Glutamatergic neuron (in vitro differentiated cells): ENCODE data around the gene ITM2C. TPM values are rescaled to one million over a fixed set of nuclear protein-coding genes. Genes with fewer than 3 reads are reported as not detected.

Source experiments
- DNase-seq: peaks from one replicate; pipeline ENCODE4 v3.0.0; 2022
- H3K27ac Mint-ChIP-seq: one replicate; pipeline ENCODE4 v1.8.0; 2020; ENCODE audit warnings: mild to moderate bottlenecking, mixed read lengths, inconsistent platforms; ENCODE audit not compliant: unreplicated experiment
- H3K27me3 Mint-ChIP-seq: one replicate; pipeline ENCODE4 v1.8.0; 2020; ENCODE audit warnings: mild to moderate bottlenecking, moderate library complexity, mixed read lengths, inconsistent platforms; ENCODE audit not compliant: unreplicated experiment
- H3K36me3 Mint-ChIP-seq: one replicate; pipeline ENCODE4 v1.8.0; 2020; ENCODE audit warnings: mild to moderate bottlenecking, mixed read lengths, inconsistent platforms; ENCODE audit not compliant: unreplicated experiment
- H3K4me1 Mint-ChIP-seq: one replicate; pipeline ENCODE4 v1.8.0; 2020; ENCODE audit warnings: mild to moderate bottlenecking, low read depth, mixed read lengths, inconsistent platforms; ENCODE audit not compliant: unreplicated experiment
- H3K4me3 Mint-ChIP-seq: one replicate; pipeline ENCODE4 v1.8.0; 2020; ENCODE audit warnings: mild to moderate bottlenecking, mixed read lengths, inconsistent platforms; ENCODE audit not compliant: unreplicated experiment
- H3K9me3 Mint-ChIP-seq: one replicate; pipeline ENCODE4 v1.8.0; 2020; ENCODE audit warnings: mild to moderate bottlenecking, moderate library complexity, mixed read lengths, inconsistent platforms; ENCODE audit not compliant: unreplicated experiment
- CTCF ChIP-seq: fragments of 200-600 bp; sonication (generic); IDR thresholded peaks from one replicate; pipeline ENCODE4 v1.5.0; 2021; ENCODE audit not compliant: partially characterized antibody, unreplicated experiment
- total RNA-seq: library from RNA; stranded (reverse); fragmentation: NEBNext Ultra II Directional; extraction: Animal tissue kit (Norgen Biotek cat#: 25700); gene quantifications from one replicate; pipeline ENCODE4 v1.2.1, GENCODE V29; 2021; ENCODE audit not compliant: unreplicated experiment

ITM2C gene
- total RNA-seq, 1 donor from 2014 or later: 72.0 TPM

GRCh38 chr2:230869914-230870543 lies 5.3 kb downstream of the ITM2C start:
- H3K4me1 Mint-ChIP-seq: peaks cover 33% of the 10 kb centered on the region
- peak overlapping the region; percentile 90 for H3K27ac Mint-ChIP-seq
- TF ChIP-seq CTCF: no peak

DNA sequence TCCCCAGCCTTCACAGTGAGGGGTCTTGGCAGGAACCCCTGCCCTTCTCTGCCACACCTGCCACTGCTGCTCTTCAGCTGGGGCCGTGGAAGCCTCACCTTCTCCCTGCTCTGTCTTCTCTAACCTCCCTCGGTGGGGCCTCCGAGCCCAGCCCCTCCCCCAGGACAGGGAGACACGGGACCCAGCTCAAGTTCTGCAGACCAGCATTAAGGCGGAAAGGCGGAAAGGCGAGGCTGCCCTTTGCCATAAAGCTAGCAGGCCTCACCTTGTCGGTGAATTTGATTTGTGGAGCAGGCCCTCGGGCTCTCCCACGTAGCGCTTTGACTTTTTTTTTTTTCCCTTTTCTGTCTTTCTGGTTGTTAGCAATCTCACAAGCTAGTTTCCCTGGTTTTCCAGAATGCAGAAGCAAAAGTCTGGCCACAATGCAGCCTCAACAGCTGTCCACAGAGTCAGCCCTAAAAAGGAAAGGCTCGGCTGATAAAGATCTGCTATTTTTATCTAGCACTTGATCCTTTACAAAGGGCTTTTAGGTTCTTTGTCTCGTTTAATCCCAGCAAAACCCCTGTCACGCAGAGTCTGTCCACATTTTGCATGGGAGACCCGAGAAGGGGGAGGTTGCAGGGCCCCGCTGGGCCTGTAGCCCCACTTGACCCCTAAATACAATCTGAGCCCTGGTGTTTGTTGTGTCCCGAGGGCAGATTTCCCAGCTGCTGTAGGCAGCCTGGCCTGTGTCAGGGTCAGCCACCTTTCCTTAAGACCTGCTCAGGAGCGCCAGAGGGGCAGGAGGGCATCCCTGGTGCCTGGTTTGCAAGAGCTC lies 6.0 kb downstream of the ITM2C start:
- H3K27me3 Mint-ChIP-seq: peaks cover 10% of the 10 kb centered on the region
- H3K4me3 Mint-ChIP-seq: peak overlapping the region; percentile 74
- peak overlapping the region; percentile 90 for H3K27ac Mint-ChIP-seq
- H3K36me3 Mint-ChIP-seq: no peaks in the 10 kb centered on the region
- peaks cover 33% of the 10 kb centered on the region for H3K4me1 Mint-ChIP-seq
- no peak for DNase-seq
- TF ChIP-seq CTCF: no peak
- peaks cover 3% of the 10 kb centered on the region for H3K9me3 Mint-ChIP-seq

More at GRCh38 chr2:230869914-230870543, 5.3 kb downstream of the ITM2C start:
- no peak for DNase-seq
- Mint-ChIP-seq H3K36me3 (no peaks in the 10 kb centered on the region), H3K27me3 (peaks cover 4% of the 10 kb centered on the region), H3K9me3 (peaks cover 3% of the 10 kb centered on the region), H3K4me3 (peak overlapping the region; percentile 74)

DNA sequence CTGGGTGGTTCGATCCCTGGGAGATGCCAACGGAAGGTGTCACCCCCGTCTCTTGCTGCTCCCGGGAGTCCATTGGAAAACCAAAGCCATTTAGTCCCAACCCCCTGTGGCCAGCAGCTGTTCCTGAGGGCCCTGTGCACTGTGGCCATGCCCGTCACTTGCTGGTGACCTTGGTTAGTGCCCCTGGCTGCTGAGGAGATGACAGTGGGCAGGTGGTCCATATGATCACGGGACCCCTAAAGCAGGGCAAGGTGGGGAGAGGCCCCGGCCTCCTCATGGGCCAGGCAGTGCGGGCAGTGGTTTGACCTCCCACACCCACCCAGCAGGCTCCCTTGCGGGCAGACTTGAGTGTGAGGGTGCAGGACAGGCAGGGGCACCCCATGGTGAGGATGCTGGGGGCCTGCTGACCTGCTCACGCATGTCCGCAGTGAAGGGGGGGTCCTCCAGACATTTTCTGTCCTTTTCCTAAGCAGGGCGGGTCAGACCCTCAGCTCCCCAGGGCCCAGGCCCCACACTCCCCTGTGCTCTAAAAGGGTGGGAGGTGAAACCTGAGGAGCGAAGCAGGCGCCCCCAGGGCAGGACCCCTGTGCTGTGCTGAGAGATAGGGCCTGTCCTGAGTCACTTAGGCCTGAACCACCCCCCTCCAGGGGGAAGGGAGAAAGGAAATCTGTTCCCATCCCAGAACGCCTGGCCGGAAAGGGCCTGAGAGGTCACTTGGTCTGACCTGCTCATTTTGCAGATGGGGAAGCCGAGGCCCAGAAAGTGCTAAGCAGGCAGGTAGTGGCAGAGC lies 6.8 kb downstream of the ITM2C start:
- Mint-ChIP-seq H3K9me3 (peaks cover 3% of the 10 kb centered on the region), H3K27me3 (peaks cover 12% of the 10 kb centered on the region), H3K27ac (peak overlapping the region; percentile 90), H3K4me1 (peaks cover 33% of the 10 kb centered on the region), H3K36me3 (no peaks in the 10 kb centered on the region), H3K4me3 (peak overlapping the region; percentile 34)
- no peak for TF ChIP-seq CTCF
- DNase-seq: no peak

DNA sequence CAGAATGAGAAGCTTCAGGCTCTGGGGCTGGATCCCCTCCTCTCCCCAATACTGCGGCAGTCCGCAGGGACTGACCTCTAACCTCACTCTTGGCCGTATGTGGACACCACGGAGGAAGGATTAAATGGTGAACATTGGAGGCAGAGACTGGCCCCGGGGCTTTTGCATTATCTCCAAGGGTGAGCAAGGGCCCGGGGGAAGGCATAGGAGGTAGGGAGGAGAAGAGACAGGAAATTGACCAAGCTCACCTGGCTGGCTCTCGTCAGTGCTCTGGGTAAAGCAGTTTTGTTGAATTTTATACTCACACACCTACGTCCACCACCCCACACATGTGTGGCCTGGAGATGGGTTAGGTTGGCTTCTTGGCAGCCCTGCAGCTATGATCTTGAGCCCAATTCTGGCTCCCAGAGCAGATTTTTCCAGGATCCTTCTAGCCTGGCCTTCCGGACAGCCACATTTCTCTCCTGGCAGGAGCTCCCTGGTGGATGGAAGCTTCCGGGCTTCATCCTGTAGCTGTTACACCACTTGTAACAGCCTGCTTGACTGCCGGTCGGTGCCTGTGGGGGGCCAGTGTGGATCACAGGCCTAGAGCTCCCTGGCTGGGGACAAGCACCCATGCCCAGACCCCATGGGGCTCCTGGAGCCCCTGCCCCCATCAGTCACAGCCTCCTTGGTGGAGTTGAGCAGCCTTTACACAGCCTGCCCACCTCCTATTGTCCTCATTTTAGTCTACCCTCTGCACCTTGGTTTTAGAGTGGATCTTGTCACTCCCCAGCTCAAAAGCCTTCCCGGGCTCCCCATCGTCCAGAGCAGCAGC lies 7.6 kb downstream of the ITM2C start:
- Mint-ChIP-seq H3K36me3 (no peaks in the 10 kb centered on the region), H3K27ac (no peak overlapping the region), H3K4me1 (peaks cover 26% of the 10 kb centered on the region), H3K4me3 (no peak overlapping the region), H3K9me3 (peaks cover 3% of the 10 kb centered on the region), H3K27me3 (peaks cover 15% of the 10 kb centered on the region)
- DNase-seq: no peak
- no peak for TF ChIP-seq CTCF
